Activated CD8-positive, alpha-beta T cell treated with anti-CD3 and anti-CD28 coated beads for 36 hours (primary cell): Measurements from ENCODE around the gene RNF7. TPM values are rescaled to one million over a fixed set of nuclear protein-coding genes. Genes with fewer than 3 reads are reported as not detected.

Experiments used
- ATAC-seq: fragments of 200-7000 bp; cut with Tn5 transposase; one replicate; pipeline ENCODE4 v1.10.0; 2021; ENCODE audit warnings: mild to moderate bottlenecking, moderate library complexity
- CTCF ChIA-PET: fragments of 350-600 bp; sonication (Branson Sonifier 250); formaldehyde crosslinking; loops from one replicate; lab custom pipeline; 2021; ENCODE audit warnings: antibody characterized with exemption; lab: Charles Lee
- POLR2A ChIA-PET: fragments of 350-600 bp; sonication (Branson Sonifier 250); formaldehyde crosslinking; loops from one replicate; lab custom pipeline; 2021; ENCODE audit warnings: antibody characterized with exemption; lab: Charles Lee
- DNase-seq: peaks from one replicate; pipeline ENCODE4 v3.0.0-alpha.2; 2020
- H3K27ac Mint-ChIP-seq: one replicate; pipeline ENCODE4 v1.8.0; 2021; ENCODE audit warnings: mild to moderate bottlenecking, mixed read lengths
- H3K27me3 Mint-ChIP-seq: one replicate; pipeline ENCODE4 v1.8.0; 2021; ENCODE audit warnings: mixed read lengths
- H3K36me3 Mint-ChIP-seq: one replicate; pipeline ENCODE4 v1.8.0; 2021; ENCODE audit warnings: low read depth, mixed read lengths
- H3K4me1 Mint-ChIP-seq: one replicate; pipeline ENCODE4 v1.8.0; 2021; ENCODE audit warnings: low read depth, mixed read lengths
- H3K4me3 Mint-ChIP-seq: one replicate; pipeline ENCODE4 v1.8.0; 2021; ENCODE audit warnings: mild to moderate bottlenecking, moderate library complexity, mixed read lengths
- H3K9me3 Mint-ChIP-seq: one replicate; pipeline ENCODE4 v1.8.0; 2021; ENCODE audit warnings: mixed read lengths
- CTCF ChIP-seq: fragments of 200-600 bp; IDR thresholded peaks from one replicate; pipeline ENCODE4 v1.8.0; 2022; ENCODE audit warnings: antibody characterized with exemption, mild to moderate bottlenecking
- intact Hi-C: fragments of 100-400 bp; cut with micrococcal nuclease; formaldehyde crosslinking; loops from one replicate; pipeline ENCODE4 v1.10.0; 2022
- total RNA-seq, 2 experiments: library from RNA; stranded (reverse); gene quantifications; one replicate each; pipeline ENCODE4 v1.2.3, GENCODE V29; 2021

The RNF7 gene
- total RNA-seq, 2 experiments from 2014 or later = 56.1 to 57.9 TPM

DNA sequence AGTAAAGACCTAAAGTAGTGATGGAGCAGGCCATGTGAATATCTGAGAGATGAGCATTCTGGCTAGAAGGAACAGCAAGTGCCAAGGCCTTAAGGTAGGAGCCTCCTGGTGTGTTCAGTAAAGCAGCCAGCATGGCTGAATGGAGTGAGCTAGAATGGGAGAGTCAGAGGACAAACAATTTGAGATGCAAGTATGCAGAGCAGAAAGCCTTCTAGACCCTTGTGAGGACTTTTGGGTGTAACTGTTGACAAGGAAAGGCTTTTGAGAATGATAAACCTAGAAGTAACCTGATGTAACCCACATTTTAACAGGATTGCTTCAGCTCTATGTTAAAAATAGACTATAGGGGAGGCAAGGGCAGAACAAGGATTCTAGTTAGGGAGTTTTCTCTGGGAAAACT lies 14.8 kb upstream of the RNF7 start:
- no peak for ATAC-seq
- H3K27ac Mint-ChIP-seq = no peak overlapping the region

DNA sequence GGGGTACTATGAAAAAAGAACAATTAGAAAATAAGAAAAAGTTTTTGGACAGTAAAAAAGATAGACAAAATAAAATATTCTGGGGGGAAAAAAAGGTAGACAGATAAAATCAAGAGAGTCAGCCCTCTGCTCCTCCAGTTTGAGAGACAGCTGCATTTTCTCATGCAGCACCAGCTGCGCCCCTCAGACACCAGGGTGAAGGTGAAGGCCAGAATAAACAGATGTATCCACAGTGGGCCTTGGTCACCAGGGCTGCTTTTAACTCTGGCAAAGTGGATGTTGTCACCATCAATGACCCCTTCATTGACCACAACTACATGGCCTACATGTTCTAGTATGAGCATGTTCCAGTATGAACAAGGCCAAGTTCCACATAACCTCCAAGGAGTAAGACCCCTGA lies 13.9 kb upstream of the RNF7 start:
- no peak overlapping the region for H3K4me3 Mint-ChIP-seq
- no peak for DNase-seq
- H3K27ac Mint-ChIP-seq = no peak overlapping the region
- intact Hi-C loops = no loop called here
- ChIA-PET POLR2A (no interaction called here), CTCF (interaction anchor here (2.1 kb wide), 1 partner anchor 10 kb away, joined by 7 read pairs; no protein-coding TSS in a partner anchor)
- TF ChIP-seq CTCF = no peak
- no peaks in the 10 kb centered on the region for H3K4me1 Mint-ChIP-seq
- H3K27me3 Mint-ChIP-seq = peaks cover 12% of the 10 kb centered on the region
- no peak for ATAC-seq
- no peaks in the 10 kb centered on the region for H3K36me3 Mint-ChIP-seq
- H3K9me3 Mint-ChIP-seq = no peaks in the 10 kb centered on the region

More for the DNA sequence above, 14.8 kb upstream of the RNF7 start:
- no peaks in the 10 kb centered on the region for H3K9me3 Mint-ChIP-seq
- ChIA-PET POLR2A (no interaction called here), CTCF (interaction anchor here (1.2 to 2.1 kb wide), 2 partner anchors 11 to 190 kb away, joined by 3 to 7 read pairs; no protein-coding TSS in a partner anchor)
- no peak for DNase-seq
- H3K36me3 Mint-ChIP-seq = no peaks in the 10 kb centered on the region
- no peak overlapping the region for H3K4me3 Mint-ChIP-seq
- TF ChIP-seq CTCF = no peak
- no peaks in the 10 kb centered on the region for H3K4me1 Mint-ChIP-seq
- intact Hi-C loops = no loop called here
- peaks cover 11% of the 10 kb centered on the region for H3K27me3 Mint-ChIP-seq

DNA sequence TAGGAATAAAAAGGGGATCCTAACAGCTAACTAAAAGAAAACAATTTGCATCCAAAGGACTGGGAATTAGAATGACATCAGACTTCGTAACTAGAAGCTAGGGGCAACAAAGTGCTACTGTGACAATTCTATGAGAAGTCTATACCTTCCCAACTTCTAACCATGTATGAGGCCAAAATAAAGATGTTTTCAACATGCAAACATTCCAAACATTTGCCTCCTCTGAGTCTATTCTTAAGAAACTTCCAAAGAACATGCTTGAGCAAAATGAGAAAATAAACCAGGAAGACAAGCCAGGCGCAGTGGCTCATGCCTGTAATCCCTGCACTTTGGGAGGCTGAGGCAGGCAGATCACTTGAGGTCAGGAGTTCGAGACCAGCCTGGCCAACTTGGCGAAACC lies 13.1 kb upstream of the RNF7 start:
- CTCF ChIA-PET = no interaction called here
- H3K27ac Mint-ChIP-seq = no peak overlapping the region
- ATAC-seq (no peak), DNase-seq (no peak)
- H3K36me3 Mint-ChIP-seq = no peaks in the 10 kb centered on the region
- POLR2A ChIA-PET = no interaction called here
- H3K4me3 Mint-ChIP-seq = no peak overlapping the region
- H3K9me3 Mint-ChIP-seq = no peaks in the 10 kb centered on the region
- H3K4me1 Mint-ChIP-seq = no peaks in the 10 kb centered on the region
- no peak for TF ChIP-seq CTCF
- intact Hi-C loops = no loop called here
- H3K27me3 Mint-ChIP-seq = peaks cover 12% of the 10 kb centered on the region

- ChIA-PET CTCF (interaction anchor here (1.9 kb wide), 1 partner anchor 12 kb away, joined by 7 read pairs; the partner anchor contains the start of gene RNF7), POLR2A (interaction anchor here (1.0 kb wide), 1 partner anchor 189 kb away, joined by 3 read pairs; no protein-coding TSS in a partner anchor)
- peaks cover 8% of the 10 kb centered on the region for H3K27me3 Mint-ChIP-seq
- no peaks in the 10 kb centered on the region for H3K9me3 Mint-ChIP-seq
- DNase-seq = no peak
- H3K4me3 Mint-ChIP-seq = no peak overlapping the region
- H3K4me1 Mint-ChIP-seq = no peaks in the 10 kb centered on the region
- ATAC-seq = no peak
- intact Hi-C loops = no loop called here
- no peak for TF ChIP-seq CTCF
- H3K27ac Mint-ChIP-seq = no peak overlapping the region
- H3K36me3 Mint-ChIP-seq = no peaks in the 10 kb centered on the region
Measured at GRCh38 chr3:141726483-141726882, 11.6 kb upstream of the RNF7 start.

DNA sequence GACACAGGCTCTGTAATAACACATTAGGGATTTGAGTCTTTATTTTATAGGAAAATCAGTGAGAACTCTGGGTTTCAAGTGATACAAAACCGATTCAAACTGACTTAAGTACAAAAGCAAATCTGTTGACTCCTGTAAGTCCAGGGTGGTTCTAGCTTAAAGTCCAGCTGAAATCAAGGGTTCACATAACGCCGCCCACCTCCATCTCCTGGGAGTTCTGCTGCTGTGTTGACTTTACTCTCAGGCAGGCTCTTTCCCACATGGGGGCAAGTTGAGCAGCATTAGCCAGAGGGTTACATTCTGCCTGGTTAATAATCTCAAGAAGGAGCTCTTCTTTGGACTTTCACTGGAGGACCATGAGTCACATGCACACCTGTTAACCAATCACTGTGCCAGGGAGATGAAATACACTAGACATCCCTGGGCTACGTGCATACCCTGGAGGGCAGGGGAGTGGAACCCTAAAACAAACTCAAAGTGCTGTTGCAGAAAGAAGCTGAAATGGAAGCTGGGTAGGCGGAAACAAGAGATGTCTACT lies 9.7 kb upstream of the RNF7 start:
- ChIA-PET CTCF (interaction anchor here (0.6 to 1.9 kb wide), 4 partner anchors 10 to 551 kb away, joined by 3 to 7 read pairs (median 3); partner anchors contain the start of gene RNF7), POLR2A (no interaction called here)
- ATAC-seq = no peak
- Mint-ChIP-seq H3K27ac (no peak overlapping the region), H3K36me3 (no peaks in the 10 kb centered on the region), H3K4me1 (no peaks in the 10 kb centered on the region), H3K9me3 (no peaks in the 10 kb centered on the region), H3K4me3 (no peak overlapping the region), H3K27me3 (peaks cover 6% of the 10 kb centered on the region)
- TF ChIP-seq CTCF = no peak
- no peak for DNase-seq
- intact Hi-C loops = no loop called here
